ENCODE results near the gene KLHL29.

KLHL29 gene

GRCh38 chr2:23423062-23423872 is 38.3 kb downstream of the KLHL29 start:
- no peak for DNase-seq

GRCh38 chr2:23423873-23424680 is 39.1 kb downstream of the KLHL29 start:
- DNase-seq: no peak

GRCh38 chr2:23425338-23425871 is 40.4 kb downstream of the KLHL29 start:
- DNase-seq: no peak

GRCh38 chr2:23425885-23426262 is 40.9 kb downstream of the KLHL29 start:
- DNase-seq: no peak

- no peak for DNase-seq
These were observed 41.4 kb downstream of the KLHL29 start for GRCh38 chr2:23426263-23426905.

- DNase-seq: no peak
These were observed 42.4 kb downstream of the KLHL29 start for GRCh38 chr2:23427350-23427749.

GRCh38 chr2:23427976-23428375 is 43.0 kb downstream of the KLHL29 start:
- DNase-seq: no peak

GRCh38 chr2:23429036-23429435 is 44.1 kb downstream of the KLHL29 start:
- DNase-seq: no peak

GRCh38 chr2:23430263-23430662 is 45.3 kb downstream of the KLHL29 start:
- no peak for DNase-seq

- no peak for DNase-seq
These were observed 47.6 kb downstream of the KLHL29 start for GRCh38 chr2:23432531-23432930.

- DNase-seq: no peak
These were observed 48.3 kb downstream of the KLHL29 start for GRCh38 chr2:23433282-23433681.

- no peak for DNase-seq
These were observed 49.7 kb downstream of the KLHL29 start for GRCh38 chr2:23434721-23435121.

GRCh38 chr2:23435250-23436035 is 50.5 kb downstream of the KLHL29 start:
- no peak for DNase-seq

GRCh38 chr2:23436346-23437098 is 51.5 kb downstream of the KLHL29 start:
- DNase-seq: peak; percentile 45

GRCh38 chr2:23441414-23441813 is 56.4 kb downstream of the KLHL29 start:
- no peak for DNase-seq

- DNase-seq: no peak
These were observed 60.5 kb downstream of the KLHL29 start for GRCh38 chr2:23445450-23445868.

GRCh38 chr2:23446916-23447315 is 61.9 kb downstream of the KLHL29 start:
- DNase-seq: no peak

GRCh38 chr2:23447405-23447804 is 62.4 kb downstream of the KLHL29 start:
- DNase-seq: no peak

GRCh38 chr2:23448906-23449305 is 63.9 kb downstream of the KLHL29 start:
- DNase-seq: no peak

GRCh38 chr2:23449413-23449812 is 64.4 kb downstream of the KLHL29 start:
- no peak for DNase-seq

- no peak for DNase-seq
These were observed 64.9 kb downstream of the KLHL29 start for GRCh38 chr2:23449831-23450331.

- DNase-seq: no peak
These were observed 67.4 kb downstream of the KLHL29 start for GRCh38 chr2:23452372-23452771.
